Brain pericyte (primary cell): Measurements from ENCODE around the gene SURF6.
"Not testable (repeated sequence)": the region's sequence is repeated elsewhere in the genome, so short reads cannot be mapped to it uniquely, and the experiment has no call there.

Experiments used
- DNase-seq: peaks from one replicate; pipeline ENCODE4 v3.0.0-alpha.2; 2012; ENCODE audit warnings: low read depth, low spot score

SURF6 gene

DNA sequence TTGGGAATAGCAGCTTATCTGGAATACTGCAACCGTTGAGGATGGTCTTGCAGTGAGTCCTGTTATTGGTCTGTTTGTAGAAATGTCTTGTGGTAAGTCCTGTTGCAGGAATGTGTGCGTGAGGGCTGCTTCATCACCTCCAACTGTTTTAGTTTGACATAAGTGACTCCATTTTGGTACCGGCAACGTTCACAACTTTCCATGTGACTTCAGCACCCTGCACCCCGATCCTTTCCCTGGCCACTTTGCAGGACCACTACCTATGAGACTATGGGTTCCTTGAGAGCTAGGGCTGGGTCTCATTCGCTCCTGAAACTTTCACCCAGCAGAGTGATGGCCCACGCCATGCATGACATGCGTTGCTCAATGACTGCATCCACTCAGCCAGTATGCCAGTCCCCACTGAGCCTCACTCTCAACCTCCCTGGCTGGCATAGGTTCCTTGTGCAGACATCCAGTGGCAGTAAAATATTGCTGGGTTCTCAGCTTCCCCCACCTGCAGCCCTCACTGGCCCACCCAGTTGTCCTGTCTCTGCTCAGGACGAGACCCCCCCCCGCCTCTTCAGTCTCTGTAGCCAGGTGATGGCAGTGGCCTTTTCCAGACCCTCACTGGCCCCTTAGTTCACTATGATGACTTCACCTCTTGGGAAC is 8.0 kb downstream of the SURF6 start:
- DNase-seq, result no peak

DNA sequence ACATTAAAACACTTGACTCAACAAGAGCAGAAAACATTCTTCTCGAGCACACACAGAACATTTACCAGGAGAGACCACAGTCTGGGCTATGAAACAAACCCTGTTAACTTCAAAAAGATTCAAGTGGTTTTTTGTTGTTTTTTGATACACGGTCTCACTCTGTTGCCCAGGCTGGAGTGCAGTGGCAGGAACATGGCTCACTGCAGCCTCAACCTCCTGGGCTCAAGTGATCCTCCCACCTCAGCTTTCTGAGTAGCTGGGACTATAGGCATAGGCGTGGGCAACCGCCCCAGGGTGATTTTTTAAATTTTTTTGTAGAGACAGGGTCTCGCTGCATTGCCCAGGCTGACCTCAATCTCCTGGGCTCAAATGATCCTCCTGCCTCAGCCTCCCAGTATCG is 9.0 kb downstream of the SURF6 start:
- not testable (repeated sequence) for DNase-seq

DNA sequence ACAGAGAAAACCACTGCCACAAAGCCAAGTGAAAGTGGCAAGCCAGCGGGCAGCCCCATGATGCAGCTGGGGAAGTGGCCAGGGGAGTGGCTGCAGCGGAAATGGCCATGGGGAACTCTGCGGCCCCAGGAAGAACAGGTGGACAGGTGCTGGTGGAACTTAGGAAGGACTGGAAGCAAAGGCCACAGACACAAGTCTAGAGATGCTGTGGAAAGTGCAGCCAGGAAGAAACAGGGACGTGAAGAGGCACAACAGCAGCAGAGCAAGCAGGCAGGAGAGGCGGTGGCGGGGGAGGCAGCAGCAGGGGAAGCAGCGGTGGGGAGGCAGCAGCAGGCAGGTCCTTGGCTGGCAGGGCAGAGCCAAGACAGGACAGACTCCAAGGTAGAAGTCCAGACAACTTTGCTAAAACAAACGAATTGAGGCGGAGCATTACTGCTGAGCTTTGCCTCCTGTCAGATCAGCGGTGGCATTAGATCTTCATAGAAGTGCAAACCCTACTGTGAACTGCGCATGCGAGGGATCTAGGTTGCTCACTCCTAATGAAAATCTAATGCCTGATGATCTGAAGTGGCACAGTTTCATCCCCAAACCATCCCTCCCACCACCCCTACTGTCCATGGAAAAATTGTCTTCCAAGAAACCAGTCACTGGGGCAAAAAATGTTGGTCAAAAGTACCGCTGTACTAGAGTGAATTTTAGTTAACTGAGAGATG is 11.8 kb downstream of the SURF6 start:
- DNase-seq, result no peak

DNA sequence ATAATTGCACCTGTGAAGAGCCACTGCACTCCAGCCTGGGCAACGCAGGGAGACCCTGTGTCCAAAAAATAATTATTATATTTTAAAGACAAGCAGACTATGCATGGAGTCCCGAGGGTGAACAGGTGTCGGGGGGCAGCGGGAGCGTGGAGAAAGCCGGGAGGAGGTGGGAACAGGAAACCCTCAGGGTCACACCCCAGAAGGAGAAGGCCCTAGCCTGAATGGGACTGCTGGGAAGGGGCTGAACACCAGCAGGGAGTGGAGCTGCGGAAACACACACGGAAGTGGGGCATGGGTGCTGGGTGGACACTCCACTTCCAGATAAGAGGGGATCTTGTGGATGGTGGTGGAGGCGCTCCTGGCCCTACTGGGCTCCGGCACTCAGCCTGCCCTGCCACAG is 12.8 kb downstream of the SURF6 start:
- DNase-seq, result no peak

DNA sequence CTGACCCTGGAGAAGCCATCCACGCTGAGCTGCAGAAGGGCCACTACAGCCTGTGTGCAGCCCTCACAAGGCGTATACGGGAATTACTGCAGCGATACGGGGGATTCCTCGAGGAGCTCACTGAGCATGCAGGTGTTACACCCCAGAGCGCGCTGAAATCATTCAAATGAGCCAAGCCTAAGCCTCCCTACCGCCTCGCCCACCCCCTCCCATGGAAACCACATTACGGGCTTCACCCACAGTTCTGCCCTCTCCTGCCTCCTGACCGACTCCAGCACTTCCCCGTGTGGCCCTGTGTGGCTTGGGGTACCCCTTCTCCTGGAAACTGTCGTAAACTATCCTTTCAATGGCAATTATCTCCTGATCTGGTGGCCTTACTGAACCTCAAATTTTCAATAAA is 13.3 kb downstream of the SURF6 start:
- DNase-seq, result no peak

DNA sequence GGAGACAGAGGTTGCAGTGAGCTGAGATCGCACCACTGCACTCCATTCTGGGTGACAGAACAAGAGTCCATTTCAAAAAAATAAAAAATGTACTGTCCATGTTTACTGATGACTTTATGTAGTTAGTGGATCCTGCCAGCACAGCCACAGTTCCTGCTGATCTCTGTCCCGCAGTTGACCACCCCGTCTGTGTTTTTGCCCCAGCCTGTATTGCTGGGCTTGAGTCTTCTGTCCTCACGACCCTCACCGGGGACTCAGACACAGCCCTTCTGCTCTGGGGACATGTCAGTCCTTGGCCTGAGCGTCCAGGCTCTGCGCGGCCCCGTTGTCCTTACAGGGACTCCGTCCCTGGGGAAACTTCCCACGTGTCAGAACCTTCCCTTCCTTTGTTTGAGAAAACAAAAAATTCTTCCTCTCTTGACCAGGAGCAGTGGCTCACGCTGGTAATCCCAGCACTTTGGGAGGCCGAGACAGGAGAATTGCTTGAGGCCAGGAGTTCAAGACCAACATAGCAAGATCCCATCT is 14.5 kb downstream of the SURF6 start:
- no peak for DNase-seq

DNA sequence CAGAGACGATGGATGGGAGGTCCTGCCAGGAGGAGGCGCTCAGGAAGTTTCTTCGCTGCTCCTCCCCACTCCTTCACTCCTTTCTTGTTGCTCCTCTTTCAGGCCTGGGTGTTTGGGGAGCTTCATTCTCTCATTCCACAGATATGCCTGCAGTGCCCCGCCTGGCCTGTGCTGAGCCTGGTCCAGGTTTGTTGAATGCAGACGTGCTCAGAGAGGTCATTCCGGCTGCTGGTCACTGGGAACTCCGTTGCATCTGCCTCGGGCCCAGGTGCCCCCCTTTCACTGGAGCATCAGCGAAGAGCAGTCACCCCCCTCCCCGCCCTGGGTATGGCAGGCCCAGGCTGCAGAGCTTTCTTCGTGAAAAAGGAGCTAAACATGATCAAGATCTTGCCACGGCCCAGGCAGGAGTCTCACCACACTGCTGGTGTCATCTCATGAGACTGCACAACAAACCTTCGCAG is 15.5 kb downstream of the SURF6 start:
- DNase-seq, result no peak

DNA sequence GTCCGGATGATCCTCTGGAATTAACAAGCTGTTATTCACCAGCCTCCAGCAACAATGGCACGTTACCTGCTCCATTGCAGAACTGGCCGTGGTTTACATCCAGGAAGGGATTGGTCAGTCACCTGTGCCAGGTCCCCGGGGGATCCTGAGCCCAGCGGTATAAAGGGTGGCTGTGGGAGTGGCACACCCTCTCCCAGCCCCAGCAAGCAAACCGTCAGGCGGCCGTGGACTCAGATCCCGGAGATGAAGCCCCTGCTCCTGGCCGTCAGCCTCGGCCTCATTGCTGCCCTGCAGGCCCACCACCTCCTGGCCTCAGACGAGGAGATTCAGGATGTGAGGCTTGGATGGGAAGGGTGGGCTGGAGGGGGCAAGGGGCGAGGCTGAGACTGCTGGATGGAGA is 18.4 kb downstream of the SURF6 start:
- DNase-seq, result not testable (repeated sequence)

DNA sequence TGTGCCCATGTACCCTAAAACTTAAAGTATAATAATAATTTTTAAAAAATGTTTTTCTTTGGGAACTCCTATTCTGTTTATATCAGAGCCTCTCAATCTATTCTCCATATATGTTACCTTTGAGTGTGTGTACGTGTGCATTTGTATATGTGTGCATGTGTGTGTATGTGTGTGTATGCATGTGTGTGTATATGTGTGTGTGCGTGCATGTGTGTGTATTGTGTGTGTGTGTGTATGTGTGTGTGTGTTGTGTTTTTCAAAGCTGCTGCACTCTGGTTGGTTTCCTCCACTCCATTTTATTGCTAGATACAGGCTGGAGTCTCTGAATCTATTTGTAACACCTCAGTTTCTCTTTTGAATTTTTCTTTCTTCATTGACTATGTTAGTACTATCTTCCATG is 20.0 kb downstream of the SURF6 start:
- DNase-seq, result no peak

DNA sequence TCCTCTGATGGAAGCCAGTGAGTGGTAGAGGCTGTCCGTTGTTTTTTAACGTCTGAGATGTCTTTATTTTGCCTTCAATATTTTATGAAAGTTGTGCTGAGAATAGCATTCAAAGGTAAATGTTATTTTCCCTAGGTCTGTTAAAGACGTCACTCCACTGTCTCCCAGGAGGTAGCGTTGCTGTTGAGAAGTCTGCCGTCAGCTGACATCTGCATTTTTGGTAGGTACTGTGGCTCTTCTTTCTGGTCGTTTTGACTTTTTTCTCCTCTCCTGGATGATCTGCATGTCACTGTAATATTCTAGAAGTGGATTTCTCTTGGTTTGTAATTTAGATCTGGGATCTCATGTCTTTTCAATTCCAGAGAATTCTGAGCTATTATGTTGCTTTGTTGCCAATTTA is 26.4 kb downstream of the SURF6 start:
- DNase-seq, result no peak

DNA sequence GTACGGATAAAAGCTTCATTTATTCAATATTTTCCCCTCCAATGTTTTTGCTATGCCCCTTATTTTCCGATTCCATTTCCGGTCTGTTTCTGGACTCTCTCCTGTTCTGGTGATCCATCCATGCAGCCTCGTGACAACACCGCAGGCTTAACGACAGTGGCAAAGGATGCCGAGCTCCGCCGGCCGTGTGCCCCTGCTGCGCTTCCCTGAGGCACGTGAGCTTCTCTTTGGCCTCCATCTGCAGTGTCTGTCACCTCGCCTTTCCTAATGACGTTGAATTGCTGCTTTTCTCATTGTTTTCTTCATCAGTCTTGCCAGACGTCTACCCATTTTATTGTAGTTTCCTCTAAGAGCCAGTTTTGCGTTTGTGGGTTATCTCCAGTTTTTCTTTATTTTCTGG is 28.7 kb downstream of the SURF6 start:
- DNase-seq, result no peak

DNA sequence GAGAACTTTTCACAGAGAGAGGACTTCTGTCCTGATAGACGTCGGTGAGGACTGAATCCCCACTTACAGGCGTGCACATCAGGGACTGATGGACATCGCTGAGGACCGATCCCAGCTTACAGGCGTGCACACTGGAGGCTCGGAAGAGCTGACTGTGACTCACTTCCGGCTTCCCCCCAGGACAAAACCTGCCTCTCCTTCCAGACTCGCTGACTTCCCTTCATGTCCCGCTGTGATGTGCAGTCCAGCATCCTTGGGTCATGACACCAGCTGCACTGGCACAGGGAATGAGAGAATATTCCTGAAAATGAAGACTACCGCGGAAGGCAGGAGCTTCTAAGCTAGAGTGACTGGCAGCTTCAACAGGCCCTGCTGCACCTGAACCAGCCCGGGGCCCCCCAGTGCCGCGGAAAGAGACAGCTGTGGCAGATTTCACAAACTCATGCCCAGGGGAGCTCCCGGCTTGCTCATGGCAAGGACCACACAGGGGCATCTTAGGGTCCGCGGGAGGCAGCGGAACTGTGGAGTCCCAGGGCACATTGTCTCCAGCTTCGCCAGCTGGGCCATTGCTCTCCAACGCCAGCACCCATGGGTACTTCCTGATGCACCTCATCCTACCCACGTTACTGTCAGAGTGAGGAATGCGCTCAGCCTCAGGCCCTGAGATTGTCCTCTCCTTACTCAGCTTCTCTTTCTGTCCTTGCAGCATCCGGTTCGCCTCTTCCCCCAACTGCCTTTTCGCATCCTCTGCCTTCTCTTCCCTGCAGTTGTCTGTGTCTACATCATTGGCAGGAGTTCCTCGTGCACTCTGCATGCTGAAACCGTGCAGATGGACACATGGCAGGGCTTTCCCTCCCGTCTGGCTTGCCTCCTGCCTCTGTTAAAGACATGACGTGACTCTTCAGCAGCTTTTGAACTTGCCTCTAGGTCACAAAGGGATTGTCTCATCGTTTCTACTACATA is 29.5 kb downstream of the SURF6 start:
- peak; percentile 3 for DNase-seq

DNA sequence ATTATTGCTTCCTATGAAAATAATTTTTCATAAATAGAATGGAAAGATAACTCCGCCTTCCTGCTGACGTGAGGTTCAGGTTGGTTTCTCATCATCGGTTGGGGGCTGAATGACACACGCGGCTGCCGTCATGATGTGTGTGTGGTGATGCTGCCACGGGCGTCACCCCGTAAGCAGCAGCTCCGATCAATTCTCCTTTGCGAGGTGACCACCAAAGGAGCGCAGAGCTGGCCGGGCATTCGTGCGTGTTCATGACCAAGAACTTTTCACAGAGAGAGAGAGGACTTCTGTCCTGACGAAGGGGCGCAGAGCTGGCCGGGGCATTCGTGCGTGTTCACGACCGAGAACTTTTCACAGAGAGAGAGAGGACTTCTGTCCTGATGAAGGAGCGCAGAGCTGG is 30.3 kb downstream of the SURF6 start:
- no peak for DNase-seq

DNA sequence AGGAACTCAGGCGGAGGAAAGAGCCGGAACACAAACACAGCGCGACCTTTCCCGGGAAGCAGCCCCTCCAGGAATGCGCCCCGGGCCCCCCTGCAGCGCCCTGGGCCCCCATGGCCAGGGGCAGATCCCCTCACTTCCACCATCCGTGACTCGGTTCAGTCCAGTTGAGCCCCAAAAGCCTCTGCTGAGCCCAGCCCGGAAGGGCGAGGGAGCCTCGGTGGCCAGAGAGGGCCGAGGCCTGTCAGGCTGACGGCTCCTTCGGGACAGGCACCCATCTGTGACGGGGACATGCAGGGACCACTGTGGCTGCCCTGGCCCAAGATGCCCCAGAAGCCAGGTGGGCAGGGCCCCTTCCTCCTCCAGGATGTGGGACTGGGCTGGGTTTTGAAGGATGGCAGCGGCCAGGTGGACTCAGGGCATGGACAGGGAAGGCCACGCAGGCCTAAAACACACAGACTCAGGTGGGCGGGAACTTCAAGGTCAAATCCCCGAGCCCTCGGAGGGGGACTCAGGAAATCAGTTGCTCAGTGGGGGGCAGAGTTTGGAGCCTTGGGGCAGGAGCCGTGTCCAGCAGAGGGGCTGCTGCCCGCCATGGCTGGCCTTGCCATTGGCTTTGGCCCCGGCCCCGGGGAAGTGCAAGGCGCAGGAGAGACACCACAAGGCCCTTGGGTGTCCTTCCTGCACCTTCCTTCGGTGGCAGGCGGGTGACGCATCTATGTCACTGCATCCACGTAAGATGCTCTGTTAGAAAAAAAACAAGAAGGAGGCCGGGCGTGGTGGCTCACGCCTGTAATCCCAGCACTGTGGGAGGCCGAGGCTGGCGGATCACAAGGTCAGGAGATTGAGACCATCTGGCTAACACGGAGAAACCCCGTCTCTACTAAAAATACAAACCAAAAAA is 31.3 kb downstream of the SURF6 start:
- DNase-seq, result no peak

DNA sequence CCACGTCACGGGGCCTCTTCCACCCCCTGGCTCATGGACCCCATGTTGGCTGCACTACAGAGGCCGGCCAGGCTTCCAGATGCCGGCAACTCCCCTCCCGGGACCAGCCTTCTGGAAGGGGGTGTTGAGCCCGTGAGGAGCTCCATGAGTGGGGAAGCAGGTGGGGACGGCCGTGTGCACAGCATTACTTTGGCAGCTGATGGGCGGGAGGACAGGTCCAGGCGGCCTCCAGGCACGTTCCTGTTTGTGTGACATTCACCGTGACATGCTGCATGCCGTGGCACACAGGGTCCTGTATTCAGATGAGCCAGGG is 31.9 kb downstream of the SURF6 start:
- DNase-seq, result no peak

DNA sequence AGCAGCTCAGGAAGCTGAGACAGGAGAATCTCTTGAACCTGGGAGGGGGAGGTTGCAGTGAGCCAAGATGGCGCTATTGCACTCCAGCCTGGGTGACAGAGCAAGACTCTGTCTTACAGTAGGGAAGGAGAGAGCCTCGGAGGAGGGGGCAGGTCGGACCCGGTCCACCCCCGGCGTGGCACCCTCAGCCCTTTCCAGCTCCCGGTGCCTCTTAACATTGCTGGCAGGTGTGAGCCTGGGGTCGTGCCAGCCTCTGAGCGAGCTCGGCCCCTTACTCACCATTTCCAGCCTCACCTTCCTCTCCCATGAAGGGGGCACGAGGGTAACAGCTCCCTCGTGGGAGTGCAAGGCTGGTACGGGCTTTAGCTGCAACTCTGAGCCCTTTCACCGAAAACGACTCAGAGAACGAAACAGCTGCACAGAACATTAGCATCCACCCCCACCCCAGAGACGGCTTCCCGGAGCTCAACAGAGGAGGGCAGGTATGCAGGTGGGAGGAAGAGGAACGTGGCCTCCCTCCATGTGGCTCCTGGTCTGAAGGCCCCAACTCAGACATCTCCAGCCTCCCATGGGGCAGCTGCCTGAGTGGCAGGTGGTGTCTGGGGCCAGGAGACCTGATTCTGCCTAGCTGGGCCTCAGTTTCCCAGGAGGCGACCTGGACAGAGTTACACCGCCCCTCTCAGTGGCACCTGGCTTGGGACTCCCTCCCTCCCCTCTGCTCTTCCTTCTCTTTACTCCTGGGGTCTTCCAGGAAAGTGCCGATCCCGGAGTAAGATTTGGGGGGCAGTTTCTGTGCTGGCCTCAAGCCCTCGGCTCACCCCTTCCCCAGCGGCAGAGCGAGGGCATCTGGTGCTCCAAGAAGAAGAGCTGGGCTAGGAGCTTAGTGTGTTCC is 32.5 kb downstream of the SURF6 start:
- no peak for DNase-seq

DNA sequence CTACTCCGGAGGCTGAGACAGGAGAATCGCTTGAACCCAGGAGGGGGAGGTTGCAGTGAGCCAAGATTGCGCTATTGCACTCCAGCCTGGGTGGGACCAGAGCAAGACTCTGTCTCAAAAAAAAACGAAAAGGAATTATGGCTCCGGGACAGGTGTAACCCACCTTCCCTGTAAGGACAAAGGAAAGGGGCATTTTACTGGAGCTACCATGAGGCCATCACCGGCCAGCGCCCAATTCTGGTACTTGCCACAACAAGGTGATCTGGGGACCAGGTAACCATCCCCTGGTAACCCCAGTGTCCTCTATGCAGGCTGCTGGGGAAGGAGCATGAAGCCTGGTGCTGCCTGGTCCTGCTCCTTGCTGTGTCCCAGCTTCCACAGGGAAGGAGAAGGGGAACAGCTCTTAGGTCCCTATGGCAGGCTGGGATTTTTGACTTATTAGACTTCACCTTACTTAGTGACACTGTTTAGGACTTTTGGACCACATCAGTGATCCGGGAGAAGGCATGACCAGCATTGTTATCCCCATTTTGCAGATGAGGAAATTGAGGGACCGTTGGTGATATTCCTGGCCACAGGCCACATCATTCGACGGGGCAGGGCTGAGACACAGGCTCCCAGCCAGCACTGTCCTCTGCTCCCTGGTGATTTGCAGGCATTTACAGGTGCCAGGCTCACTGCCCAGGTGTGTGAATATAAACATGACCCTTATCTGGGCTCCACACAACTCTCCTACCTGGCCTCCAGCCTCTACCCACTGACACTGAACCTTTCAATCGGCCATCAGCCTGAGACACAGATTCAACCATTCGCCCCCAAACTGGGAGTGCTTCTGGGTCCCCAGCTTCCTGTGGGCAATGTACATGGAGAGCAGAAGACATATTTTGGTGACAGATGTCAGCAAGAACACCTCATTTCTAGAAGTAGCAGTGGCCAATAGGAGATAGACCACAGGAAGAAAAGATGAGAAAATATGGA is 34.4 kb downstream of the SURF6 start:
- DNase-seq, result no peak

DNA sequence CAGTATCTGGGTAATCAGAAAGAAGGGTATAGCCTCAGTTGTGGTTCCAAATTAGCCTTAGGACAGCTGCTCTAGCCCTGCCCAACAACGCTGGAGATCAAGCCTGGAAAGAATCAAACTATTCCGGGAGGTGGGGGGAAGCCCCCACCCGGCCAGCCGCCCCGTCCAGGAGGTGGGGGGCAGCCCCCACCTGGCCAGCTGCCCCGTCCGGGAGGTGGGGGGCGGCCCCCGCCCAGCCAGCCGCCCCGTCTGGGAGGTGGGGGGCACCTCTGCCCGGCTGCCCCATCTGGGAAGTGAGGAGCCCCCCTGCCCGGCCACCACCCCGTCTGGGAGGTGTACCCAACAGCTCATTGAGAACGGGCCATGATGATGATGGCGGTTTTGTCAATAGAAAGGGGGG is 36.0 kb downstream of the SURF6 start:
- DNase-seq, result not testable (repeated sequence)

DNA sequence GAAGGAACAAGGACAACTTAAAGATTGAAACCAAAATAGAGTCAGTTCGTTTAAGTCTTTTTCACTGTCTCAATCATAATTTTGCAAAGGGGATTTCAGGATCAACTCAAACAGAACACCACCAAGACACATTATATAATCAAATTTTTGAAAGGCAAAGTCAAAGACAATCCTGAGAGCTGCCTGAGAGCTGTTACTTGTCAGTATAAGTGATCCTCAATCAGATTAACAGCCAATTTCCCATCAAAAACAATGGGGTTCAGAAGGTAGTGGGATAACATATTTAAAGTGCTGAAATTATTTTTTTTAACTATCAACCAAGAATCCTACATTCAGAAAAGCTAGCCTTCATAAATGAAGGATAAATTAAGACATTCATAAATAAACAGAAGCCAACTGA is 41.7 kb downstream of the SURF6 start:
- DNase-seq, result no peak
